ENCODE measurements around the gene SCFD2.

SCFD2 gene

DNA sequence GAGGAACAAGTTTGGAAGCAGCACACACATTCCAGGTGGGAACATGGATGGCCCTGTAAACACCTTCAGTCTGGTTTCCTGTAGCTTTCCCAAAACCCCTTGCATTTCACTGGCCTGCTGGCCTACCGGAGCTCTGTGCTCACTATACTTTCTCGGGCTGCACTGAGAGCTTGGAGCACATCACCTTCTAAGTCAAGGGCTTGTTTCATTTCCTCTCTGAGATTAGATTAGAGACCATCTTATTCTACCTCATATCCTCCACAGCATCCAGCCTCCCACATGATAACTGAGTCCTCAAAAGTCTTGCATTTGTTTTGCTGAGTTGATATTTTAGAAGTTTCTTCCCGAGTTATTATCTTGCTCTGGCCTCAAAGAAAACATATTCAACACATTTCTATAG lies 356.0 kb downstream of the SCFD2 start:
- Mint-ChIP-seq H3K27ac (peak overlapping the region; percentile 6), H3K27me3 (ENCODE audit: low read depth, poor library complexity) (peaks cover 4% of the 10 kb centered on the region), H3K4me1 (peaks cover 70% of the 10 kb centered on the region), H3K4me3 (no peak overlapping the region), H3K36me3 (ENCODE audit: low read depth) (peaks cover 11% of the 10 kb centered on the region), H3K9me3 (peaks cover 19% of the 10 kb centered on the region)
- DNase-seq: no peak
- TF ChIP-seq, protein P1, sequence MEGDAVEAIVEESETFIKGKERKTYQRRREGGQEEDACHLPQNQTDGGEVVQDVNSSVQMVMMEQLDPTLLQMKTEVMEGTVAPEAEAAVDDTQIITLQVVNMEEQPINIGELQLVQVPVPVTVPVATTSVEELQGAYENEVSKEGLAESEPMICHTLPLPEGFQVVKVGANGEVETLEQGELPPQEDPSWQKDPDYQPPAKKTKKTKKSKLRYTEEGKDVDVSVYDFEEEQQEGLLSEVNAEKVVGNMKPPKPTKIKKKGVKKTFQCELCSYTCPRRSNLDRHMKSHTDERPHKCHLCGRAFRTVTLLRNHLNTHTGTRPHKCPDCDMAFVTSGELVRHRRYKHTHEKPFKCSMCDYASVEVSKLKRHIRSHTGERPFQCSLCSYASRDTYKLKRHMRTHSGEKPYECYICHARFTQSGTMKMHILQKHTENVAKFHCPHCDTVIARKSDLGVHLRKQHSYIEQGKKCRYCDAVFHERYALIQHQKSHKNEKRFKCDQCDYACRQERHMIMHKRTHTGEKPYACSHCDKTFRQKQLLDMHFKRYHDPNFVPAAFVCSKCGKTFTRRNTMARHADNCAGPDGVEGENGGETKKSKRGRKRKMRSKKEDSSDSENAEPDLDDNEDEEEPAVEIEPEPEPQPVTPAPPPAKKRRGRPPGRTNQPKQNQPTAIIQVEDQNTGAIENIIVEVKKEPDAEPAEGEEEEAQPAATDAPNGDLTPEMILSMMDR (IDR thresholded peaks at IDR 0.05): no peak

DNA sequence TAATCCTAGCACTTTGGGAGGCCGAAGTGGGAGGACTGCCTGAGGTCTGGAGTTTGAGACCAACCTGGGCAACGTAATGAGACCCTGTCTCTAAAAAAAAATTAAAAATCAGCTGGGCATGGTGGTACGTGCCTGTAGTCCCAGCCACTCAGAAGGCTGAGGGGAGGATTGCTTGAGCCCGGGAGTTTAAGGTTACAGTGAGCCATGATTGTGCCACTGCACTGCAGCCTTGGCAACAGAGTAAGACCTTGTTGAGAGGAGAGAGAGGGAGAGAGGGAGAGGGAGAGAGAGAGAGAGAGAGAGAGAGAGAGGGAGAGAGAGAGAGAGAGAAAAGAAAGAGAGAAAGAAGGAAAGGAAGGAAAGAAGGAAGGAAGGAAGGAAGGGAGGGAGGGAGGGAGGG lies 358.8 kb downstream of the SCFD2 start:
- Mint-ChIP-seq H3K4me1 (peaks cover 42% of the 10 kb centered on the region), H3K36me3 (ENCODE audit: low read depth) (peaks cover 11% of the 10 kb centered on the region), H3K27ac (no peak overlapping the region), H3K4me3 (no peak overlapping the region), H3K27me3 (ENCODE audit: low read depth, poor library complexity) (peaks cover 4% of the 10 kb centered on the region), H3K9me3 (peaks cover 19% of the 10 kb centered on the region)
- no peak for DNase-seq
- TF ChIP-seq, protein P1 (IDR thresholded peaks at IDR 0.05): no peak

DNA sequence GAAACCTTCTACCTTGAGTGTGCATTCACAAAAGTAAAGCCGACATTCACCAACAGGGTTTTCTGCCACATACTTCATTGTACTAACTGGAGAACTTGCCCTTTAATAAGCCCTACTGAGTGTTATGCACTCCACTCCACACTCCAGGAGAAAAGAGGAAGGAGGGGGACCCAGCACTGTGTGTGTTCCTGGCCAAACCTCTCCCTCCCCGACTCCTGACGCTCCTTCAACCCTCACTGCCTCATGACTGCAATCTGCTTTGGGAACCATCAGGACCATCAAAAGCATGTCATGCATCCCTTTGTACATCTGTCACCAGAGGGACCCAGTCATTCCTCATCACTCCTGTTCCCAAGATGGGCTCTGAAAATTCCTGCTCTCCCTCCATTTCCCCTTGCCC lies 360.1 kb downstream of the SCFD2 start:
- TF ChIP-seq, protein P1 (IDR thresholded peaks at IDR 0.05): no peak
- Mint-ChIP-seq H3K27me3 (ENCODE audit: low read depth, poor library complexity) (peaks cover 4% of the 10 kb centered on the region), H3K36me3 (ENCODE audit: low read depth) (peaks cover 11% of the 10 kb centered on the region), H3K4me1 (peaks cover 30% of the 10 kb centered on the region), H3K27ac (no peak overlapping the region), H3K4me3 (no peak overlapping the region), H3K9me3 (peaks cover 19% of the 10 kb centered on the region)
- DNase-seq: no peak

DNA sequence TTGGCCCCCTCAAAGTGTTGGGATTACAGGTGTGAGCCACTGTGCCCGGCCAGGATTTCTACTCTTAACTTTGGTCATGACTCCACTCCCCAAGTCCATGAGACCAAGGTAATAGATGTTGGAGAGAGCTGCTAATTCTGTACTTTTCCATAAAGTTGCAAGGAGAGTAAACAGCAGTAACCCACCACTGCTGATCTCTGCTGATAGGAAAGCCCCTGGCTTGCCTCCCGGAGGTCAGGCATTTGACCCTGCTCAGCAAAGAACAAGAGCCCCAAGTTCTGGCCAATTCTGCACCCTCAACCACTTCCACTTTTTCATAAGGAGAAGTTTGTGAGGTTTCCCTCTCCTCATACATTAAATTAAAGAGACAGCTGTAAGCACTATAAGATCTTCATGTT lies 360.7 kb downstream of the SCFD2 start:
- H3K4me3 Mint-ChIP-seq: no peak overlapping the region
- peaks cover 19% of the 10 kb centered on the region for H3K9me3 Mint-ChIP-seq
- TF ChIP-seq, protein P1 (IDR thresholded peaks at IDR 0.05): no peak
- peaks cover 25% of the 10 kb centered on the region for H3K4me1 Mint-ChIP-seq
- DNase-seq: no peak
- no peak overlapping the region for H3K27ac Mint-ChIP-seq
- H3K27me3 Mint-ChIP-seq (ENCODE audit: low read depth, poor library complexity): peaks cover 4% of the 10 kb centered on the region
- peaks cover 11% of the 10 kb centered on the region for H3K36me3 Mint-ChIP-seq (ENCODE audit: low read depth)

DNA sequence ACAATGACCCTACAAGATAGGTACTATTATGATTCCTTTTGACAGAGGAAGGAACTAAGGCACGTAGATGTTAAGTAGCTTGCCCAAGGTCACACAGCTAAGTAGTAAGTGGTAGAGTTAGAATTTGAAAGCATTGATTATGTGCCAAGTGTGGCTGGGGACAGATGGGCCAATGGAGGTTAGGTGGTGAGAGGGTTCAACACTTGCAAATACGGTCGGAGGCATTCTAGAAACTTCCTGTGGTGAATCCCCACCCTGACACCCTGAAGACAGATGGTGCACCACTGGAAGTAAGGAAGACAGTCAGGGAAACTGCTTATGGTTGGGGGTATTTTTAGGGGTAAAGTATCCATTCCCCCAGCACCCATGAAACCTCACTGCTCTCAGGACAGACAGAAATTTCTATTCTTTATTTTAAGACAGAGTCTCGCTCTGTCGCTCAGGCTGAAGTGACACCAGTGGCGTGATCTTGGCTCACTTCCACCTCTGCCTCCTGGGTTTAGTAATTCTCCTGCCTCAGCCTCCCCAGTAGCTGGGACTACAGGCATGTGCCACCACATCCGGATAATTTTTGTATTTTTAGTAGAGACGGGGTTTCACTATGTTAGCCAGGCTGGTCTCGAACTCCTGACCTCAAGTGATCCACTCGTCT lies 361.2 kb downstream of the SCFD2 start:
- H3K4me3 Mint-ChIP-seq: no peak overlapping the region
- peaks cover 20% of the 10 kb centered on the region for H3K4me1 Mint-ChIP-seq
- H3K27me3 Mint-ChIP-seq (ENCODE audit: low read depth, poor library complexity): peaks cover 4% of the 10 kb centered on the region
- no peak for DNase-seq
- TF ChIP-seq, protein P1 (IDR thresholded peaks at IDR 0.05): no peak
- H3K27ac Mint-ChIP-seq: no peak overlapping the region
- peaks cover 11% of the 10 kb centered on the region for H3K36me3 Mint-ChIP-seq (ENCODE audit: low read depth)
- peaks cover 19% of the 10 kb centered on the region for H3K9me3 Mint-ChIP-seq

DNA sequence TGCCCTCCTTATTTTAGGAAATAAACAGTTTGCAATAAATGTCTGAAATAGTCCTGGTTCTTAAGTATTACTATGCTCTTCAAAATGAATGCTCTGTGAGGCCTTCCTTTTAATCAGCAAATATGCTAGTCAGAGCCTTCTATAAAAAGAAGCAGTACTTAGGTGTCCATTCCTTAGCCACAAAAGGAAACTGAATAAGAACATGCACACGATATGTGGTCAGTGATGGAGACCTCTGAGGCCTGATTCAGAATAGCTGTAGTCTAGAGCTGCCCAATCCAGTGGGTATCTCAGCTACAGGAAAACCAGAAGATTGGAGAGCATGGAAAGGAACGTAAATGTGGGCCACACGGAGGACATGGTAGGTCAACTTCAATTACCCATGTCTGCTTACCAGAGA lies 361.9 kb downstream of the SCFD2 start:
- TF ChIP-seq, protein P1 (IDR thresholded peaks at IDR 0.05): no peak
- Mint-ChIP-seq H3K27ac (no peak overlapping the region), H3K4me1 (peaks cover 14% of the 10 kb centered on the region), H3K9me3 (peaks cover 17% of the 10 kb centered on the region), H3K36me3 (ENCODE audit: low read depth) (peaks cover 11% of the 10 kb centered on the region), H3K4me3 (no peak overlapping the region), H3K27me3 (ENCODE audit: low read depth, poor library complexity) (peaks cover 4% of the 10 kb centered on the region)
- DNase-seq: no peak

All from nephron progenitor cell (in vitro differentiated cells).